ENCODE data around the gene ACSL4. TPM values are rescaled to one million over a fixed set of nuclear protein-coding genes. Genes with fewer than 3 reads are reported as not detected.
"Not testable (repeated sequence)": the region's sequence is repeated elsewhere in the genome, so short reads cannot be mapped to it uniquely, and the experiment has no call there.

ACSL4 gene
- total and polyA plus RNA-seq, 10 donors: 10.8 to 109 (median 49.7) TPM

DNA sequence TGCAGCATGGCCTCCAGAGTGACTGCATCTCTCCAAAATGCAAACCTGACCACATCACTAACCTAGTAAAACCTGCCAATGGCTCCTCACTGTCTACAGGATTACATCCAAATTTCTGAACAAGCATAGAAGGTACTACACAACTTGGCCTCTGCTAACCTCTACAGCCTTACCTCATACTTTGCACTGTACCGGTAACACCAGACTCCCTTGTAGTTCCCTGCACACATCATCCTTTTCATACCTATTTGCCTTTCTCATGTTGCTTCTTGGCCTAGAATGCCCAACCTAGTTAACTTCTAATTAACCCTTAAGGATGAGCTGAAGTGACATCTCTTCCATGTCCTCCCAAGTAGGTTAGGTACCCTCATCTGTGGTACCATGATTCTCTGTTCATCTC lies 74.7 kb downstream of the ACSL4 start:
- H3K27ac ChIP-seq: no peak overlapping the region
- DNase-seq: no peak
- intact Hi-C loops (cut with DNase I; ENCODE audit: low total_unique reads): no loop called here
- peaks cover 0 to 87% (median 20%) of the 10 kb centered on the region in 6 donors for H3K36me3 ChIP-seq
- 93 to 100% (median 96%) methylated on average over 1 of the region's 1 CpG for WGBS, 5 donors
- no peak overlapping the region for H3K4me3 ChIP-seq
- TF ChIP-seq POLR2AphosphoS5 (IDR thresholded peaks at IDR 0.05): no peak
- TF ChIP-seq POLR2A (IDR thresholded peaks at IDR 0.05): no peak
- peaks cover 0 to 4% (median 0%) of the 10 kb centered on the region in 7 donors for H3K27me3 ChIP-seq (replicated peaks in 1 of 7)
- no peaks in the 10 kb centered on the region for H3K4me1 ChIP-seq
- no peaks in the 10 kb centered on the region for H3K9me3 ChIP-seq

DNA sequence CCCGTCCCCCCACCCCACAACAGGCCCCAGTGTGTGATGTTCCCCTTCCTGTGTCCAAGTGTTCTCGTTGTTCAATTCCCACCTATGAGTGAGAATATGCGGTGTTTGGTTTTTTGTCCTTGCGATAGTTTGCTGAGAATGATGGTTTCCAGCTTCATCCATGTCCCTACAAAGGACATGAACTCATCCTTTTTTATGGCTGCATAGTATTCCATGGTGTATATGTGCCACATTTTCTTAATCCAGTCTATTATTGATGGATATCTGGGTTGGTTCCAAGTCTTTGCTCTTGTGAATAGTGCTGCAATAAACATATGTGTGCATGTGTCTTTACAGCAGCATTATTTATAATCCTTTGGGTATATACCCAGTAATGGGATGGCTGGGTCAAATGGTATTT lies 75.7 kb downstream of the ACSL4 start:
- H3K9me3 ChIP-seq; intact Hi-C loops (cut with DNase I; ENCODE audit: low total_unique reads); H3K4me3 ChIP-seq; DNase-seq; H3K27me3 ChIP-seq (replicated peaks in 1 of 7); H3K4me1 ChIP-seq; H3K27ac ChIP-seq: not testable (repeated sequence)
- peaks cover 0 to 77% (median 13%) of the 10 kb centered on the region in 6 donors for H3K36me3 ChIP-seq
- 80 to 100% (median 100%) methylated on average over 1 to 4 of the region's 4 CpGs for WGBS, 5 donors

DNA sequence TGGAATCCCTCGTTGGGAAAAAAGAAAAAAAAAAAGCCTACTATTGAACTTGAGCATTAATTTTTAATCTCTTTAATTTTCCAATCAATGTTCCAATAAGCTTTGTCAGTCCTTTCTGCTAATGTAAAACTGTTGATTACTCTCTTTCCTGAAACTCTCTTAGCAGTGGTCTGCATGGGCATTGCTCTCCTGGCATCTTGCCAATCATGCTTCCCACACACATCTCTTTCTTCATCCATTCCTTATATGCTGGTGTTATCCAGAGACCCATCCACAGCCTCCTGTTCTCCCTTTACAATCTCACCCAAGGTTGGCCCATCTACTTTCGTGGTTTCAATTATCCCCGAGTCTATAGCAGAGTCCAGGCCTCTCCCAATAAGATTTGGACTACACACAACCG lies 76.3 kb downstream of the ACSL4 start:
- peaks cover 0 to 71% (median 12%) of the 10 kb centered on the region in 6 donors for H3K36me3 ChIP-seq
- no peak for DNase-seq
- WGBS, 5 donors: 73 to 92% (median 90%) methylated on average over 4 of the region's 4 CpGs
- no peaks in the 10 kb centered on the region for H3K9me3 ChIP-seq
- H3K27ac ChIP-seq: no peak overlapping the region
- no peak overlapping the region for H3K4me3 ChIP-seq
- H3K4me1 ChIP-seq: no peaks in the 10 kb centered on the region
- TF ChIP-seq POLR2AphosphoS5 (IDR thresholded peaks at IDR 0.05): no peak
- TF ChIP-seq, protein P1, sequence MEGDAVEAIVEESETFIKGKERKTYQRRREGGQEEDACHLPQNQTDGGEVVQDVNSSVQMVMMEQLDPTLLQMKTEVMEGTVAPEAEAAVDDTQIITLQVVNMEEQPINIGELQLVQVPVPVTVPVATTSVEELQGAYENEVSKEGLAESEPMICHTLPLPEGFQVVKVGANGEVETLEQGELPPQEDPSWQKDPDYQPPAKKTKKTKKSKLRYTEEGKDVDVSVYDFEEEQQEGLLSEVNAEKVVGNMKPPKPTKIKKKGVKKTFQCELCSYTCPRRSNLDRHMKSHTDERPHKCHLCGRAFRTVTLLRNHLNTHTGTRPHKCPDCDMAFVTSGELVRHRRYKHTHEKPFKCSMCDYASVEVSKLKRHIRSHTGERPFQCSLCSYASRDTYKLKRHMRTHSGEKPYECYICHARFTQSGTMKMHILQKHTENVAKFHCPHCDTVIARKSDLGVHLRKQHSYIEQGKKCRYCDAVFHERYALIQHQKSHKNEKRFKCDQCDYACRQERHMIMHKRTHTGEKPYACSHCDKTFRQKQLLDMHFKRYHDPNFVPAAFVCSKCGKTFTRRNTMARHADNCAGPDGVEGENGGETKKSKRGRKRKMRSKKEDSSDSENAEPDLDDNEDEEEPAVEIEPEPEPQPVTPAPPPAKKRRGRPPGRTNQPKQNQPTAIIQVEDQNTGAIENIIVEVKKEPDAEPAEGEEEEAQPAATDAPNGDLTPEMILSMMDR (IDR thresholded peaks at IDR 0.05 in 8 of 11, conservative IDR thresholded peaks at IDR 0.05 in 3 of 11): no peak
- TF ChIP-seq POLR2A (IDR thresholded peaks at IDR 0.05): no peak
- intact Hi-C loops (cut with DNase I; ENCODE audit: low total_unique reads): no loop called here
- H3K27me3 ChIP-seq (replicated peaks in 1 of 7): peaks cover 0 to 4% (median 0%) of the 10 kb centered on the region in 7 donors

DNA sequence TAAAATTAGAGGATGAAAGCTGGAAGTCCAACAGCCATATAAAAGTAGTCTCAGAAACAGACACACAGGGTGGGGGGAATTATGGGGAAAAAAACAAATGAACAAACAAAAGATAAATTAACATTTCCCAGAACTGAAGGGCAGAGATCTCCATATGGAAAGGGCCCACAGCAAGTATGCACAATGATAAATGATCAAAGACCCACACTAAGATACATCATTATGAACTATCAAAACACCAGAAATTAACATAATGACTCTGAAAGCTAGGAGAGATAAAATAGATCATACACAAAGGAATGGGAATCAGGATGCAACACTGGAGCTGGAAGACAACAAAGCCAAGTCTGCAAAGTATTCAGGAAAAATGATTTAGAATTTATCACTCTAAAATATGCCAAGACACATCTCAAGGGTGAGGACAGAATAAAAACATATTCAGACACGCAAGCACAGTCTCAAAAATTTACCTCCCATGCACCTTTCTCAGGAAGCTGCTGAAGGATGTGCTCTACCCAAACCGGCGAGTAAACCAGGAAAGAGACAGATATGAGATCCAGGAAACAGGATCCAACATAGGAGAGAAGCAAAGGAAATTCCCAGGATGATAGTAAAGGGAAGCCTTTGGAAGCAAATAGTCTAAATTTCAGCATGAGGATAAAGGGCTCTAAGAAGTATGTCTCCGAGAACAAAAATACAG lies 77.4 kb downstream of the ACSL4 start:
- WGBS, 5 donors: 73 to 81% (median 75%) methylated on average over 4 of the region's 4 CpGs

DNA sequence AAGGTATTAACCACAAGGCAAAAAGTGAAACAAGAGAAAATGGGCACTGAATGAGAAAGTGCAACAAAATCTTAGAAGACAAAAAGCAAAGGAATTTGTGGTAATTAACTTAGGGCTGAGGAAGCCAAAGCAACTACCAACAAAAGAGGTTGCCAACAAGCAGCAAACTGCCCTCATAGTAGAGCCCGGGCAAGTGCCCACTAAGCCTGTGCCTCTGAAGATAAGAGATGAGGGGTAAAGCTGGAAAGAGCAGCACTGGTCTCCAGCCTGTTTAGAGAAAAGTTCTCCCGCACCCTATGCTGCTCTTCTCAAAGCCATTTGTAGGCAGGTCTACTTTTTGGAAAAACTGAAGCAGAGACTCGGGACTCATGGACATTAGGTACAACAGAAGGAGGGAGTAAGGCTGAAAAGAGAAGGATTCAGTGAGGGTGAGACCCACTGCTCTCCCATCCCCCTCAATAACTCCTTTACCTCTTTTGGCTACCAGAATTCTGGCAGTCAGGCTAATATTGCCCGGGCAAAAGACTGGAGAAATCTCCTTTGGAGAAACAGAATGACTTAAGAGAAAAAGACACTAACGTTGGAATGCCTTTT lies 78.4 kb downstream of the ACSL4 start:
- H3K36me3 ChIP-seq: peaks cover 0 to 50% (median 12%) of the 10 kb centered on the region in 6 donors
- H3K27ac ChIP-seq: no peak overlapping the region
- intact Hi-C loops (cut with DNase I; ENCODE audit: low total_unique reads): no loop called here
- no peak for DNase-seq
- no peaks in the 10 kb centered on the region for H3K9me3 ChIP-seq
- TF ChIP-seq, protein P1 (IDR thresholded peaks at IDR 0.05 in 8 of 11, conservative IDR thresholded peaks at IDR 0.05 in 3 of 11): no peak
- TF ChIP-seq POLR2A (IDR thresholded peaks at IDR 0.05) (no peak), POLR2AphosphoS5 (IDR thresholded peaks at IDR 0.05) (no peak)
- H3K4me1 ChIP-seq: no peaks in the 10 kb centered on the region
- WGBS, 5 donors: 80 to 96% (median 93%) methylated on average over 5 of the region's 5 CpGs
- H3K4me3 ChIP-seq: no peak overlapping the region
- H3K27me3 ChIP-seq (replicated peaks in 1 of 7): peaks cover 0 to 4% (median 0%) of the 10 kb centered on the region in 7 donors

More for the DNA sequence above, 77.4 kb downstream of the ACSL4 start:
- no peak for DNase-seq
- peaks cover 0 to 4% (median 0%) of the 10 kb centered on the region in 7 donors for H3K27me3 ChIP-seq (replicated peaks in 1 of 7)
- intact Hi-C loops (cut with DNase I; ENCODE audit: low total_unique reads): no loop called here
- no peak overlapping the region for H3K27ac ChIP-seq
- H3K4me1 ChIP-seq: no peaks in the 10 kb centered on the region
- H3K36me3 ChIP-seq: peaks cover 0 to 60% (median 12%) of the 10 kb centered on the region in 6 donors
- H3K9me3 ChIP-seq: no peaks in the 10 kb centered on the region
- H3K4me3 ChIP-seq: no peak overlapping the region
- TF ChIP-seq POLR2A (IDR thresholded peaks at IDR 0.05): no peak

DNA sequence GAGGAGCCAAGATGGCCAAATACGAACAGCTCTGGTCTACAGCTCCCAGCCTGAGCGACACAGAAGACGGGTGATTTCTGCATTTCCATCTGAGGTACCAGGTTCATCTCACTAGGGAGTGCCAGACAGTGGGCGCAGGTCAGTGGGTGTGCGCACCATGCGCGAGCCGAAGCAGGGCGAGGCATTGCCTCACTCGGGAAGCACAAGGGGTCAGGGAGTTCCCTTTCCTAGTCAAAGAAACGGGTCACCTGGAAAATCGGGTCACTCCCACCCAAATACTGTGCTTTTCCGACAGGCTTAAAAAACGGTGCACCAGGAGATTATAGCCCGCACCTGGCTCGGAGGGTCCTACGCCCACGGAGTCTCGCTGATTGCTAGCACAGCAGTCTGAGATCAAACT lies 88.4 kb downstream of the ACSL4 start:
- H3K4me1 ChIP-seq; H3K36me3 ChIP-seq; DNase-seq; H3K9me3 ChIP-seq; intact Hi-C loops (cut with DNase I; ENCODE audit: low total_unique reads); H3K27ac ChIP-seq; H3K4me3 ChIP-seq; H3K27me3 ChIP-seq (replicated peaks in 1 of 7): not testable (repeated sequence)
- 93 to 95% (median 94%) methylated on average over 7 to 19 of the region's 19 CpGs for WGBS, 5 donors
